Head of caudate nucleus (tissue), 42 donors: ENCODE data around the gene EPB41L4A.
A peak's percentile ranks its signal among the peaks of the same experiment; 100 is the strongest.
"Not testable (repeated sequence)": the region's sequence is repeated elsewhere in the genome, so short reads cannot be mapped to it uniquely, and the experiment has no call there.

Experiments
- DNase-seq, 42 donors: peaks; one replicate each; pipeline versions ENCODE4 v3.0.0 to v3.0.0-alpha.2; 2020 to 2021; ENCODE audit warnings: mixed read lengths in 7 of 42
- intact Hi-C: fragments of 100-400 bp; cut with DNase I; formaldehyde crosslinking; loops from one replicate; pipeline ENCODE4 v1.15.0; 2022

EPB41L4A gene

DNA sequence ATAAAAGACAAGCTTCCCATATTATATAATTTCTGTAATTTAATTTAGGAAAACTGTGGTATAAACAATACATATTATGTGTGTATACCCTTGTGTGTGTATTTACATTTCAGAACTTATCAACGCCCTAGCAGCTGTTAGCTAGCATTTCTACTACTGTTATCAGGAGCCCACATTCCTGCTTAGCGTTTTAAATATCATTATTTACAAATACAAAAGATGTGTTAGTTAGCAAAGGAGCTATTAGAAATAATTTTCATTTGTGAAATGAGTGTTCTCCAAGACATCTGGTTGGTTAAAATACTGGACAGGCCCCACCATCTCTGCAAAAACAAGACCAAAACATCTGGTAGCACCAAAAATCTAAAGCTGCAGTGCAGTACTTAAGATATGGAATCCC, 48.0 kb downstream of the EPB41L4A start:
- no peak for DNase-seq
- intact Hi-C loops, result no loop called here

DNA sequence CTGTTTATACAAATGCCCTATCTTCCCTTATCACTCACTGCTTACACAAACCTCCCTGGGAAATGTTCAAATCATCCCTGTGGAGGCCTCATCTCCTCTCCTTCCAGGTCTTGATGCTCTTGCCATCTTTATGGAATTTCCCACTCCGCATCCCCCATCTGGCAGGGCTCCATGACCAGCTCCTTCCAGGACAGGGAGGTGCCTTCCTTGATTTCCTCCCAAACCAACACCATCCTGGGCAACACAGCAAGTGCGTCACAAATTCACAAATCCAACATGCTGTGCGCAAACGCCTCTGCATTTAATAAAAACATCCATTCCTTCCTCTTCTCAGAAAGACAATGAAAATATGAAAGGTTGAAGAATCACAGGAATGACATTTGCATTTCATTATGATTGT, 51.7 kb downstream of the EPB41L4A start:
- no peak for DNase-seq
- intact Hi-C loops, result no loop called here

DNA sequence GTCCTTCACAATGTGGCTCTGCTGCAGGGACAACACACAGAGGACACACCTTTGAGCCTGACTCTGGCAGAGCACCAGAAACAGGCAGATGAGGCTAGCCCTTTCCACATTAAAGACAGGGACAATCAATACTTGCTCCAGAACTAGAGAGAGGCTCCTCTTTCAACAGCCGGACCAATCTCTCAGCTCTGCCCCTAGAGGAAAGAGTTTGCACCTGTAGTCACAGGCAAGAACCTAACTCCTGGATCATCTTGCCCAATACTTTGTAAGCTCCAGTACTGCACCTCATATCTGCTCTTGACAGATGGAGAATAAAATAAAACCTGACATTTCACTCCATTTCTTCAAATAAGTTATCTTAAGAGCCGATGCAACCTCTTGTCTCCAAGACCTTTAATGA, 52.1 kb downstream of the EPB41L4A start:
- intact Hi-C loops, result no loop called here

DNA sequence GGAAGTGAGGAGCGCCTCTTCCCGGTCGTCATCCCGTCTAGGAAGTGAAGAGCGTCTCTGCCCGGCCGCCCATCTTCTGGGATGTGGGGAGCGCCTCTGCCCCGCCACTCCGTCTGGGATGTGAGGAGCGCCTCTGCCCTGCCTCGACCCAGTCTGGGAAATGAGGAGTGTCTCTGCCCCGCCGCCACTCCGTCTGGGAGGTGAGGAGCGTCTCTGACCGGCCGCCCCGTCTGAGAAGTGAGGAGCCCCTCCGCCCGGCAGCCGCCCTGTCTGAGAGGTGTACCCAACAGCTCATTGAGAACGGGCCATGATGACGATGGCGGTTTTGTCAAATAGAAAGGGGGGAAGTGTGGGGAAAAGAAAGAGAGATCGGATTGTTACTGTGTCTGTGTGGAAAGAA, 58.3 kb downstream of the EPB41L4A start:
- DNase-seq, intact Hi-C loops: not testable (repeated sequence)

More for the DNA sequence above, 52.1 kb downstream of the EPB41L4A start:
- DNase-seq, result no peak

DNA sequence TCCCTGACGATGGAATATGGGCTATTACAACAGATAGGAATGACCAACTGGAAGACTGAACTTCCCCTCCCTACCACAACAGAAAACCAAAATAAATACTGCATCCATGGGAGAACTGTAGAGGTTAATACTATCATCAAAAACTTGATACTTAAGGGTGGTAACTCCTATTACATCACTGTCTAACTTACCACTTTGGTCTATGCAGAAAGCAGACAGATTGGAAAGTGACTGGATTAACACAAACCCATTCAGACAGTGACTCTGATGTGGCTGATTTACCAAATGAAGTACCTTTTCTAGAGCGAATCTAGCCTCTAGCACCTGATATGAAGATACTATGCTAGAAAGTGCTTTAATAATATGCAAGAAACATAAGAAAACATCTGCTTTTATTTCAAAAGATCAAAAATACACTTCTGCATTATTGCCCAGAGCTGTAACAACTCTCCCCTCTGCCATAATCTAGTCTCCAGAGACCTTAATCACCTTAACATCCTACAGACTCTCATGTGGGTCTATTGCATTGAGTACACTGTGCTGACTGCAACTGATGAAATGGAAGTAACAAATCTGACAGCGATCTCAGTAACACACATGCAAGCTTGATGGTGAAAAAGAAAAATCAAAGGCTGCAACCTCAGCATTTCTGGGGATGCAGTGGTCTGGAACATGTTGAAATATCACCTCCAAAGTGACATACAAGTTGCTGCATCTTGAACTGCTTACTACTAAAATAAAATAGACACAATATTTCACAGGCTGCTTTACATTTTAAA, 62.7 kb downstream of the EPB41L4A start:
- intact Hi-C loops, result no loop called here
- DNase-seq, result no peak

DNA sequence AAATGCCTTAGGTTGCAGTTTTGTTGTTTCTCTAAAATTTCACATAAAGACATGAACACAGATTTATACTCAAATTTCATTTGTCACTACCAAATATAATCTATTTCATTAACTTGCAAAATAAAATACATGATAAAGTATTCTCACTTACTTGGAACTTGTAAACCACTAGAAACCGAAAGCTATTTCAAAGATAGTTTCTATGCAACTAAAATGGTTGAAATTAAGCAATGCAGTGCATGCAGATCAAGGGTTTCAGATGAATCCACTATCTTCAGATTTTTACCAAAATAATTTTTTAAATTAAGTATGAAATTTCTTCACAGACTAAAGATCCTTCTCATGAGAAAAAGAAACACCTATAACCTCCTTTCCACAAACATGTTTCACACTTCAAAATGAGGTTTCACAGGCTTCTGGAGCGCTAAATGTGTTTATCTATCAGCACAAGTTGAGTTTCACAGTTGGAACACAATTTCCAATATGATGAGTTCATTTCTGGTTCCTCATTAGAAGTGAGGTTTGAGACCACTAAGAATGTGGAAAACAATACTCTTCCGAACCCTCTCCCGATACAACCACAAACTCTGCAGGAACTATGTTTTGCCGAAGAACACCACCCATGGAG, 63.9 kb downstream of the EPB41L4A start:
- no peak for DNase-seq
- intact Hi-C loops, result no loop called here

DNA sequence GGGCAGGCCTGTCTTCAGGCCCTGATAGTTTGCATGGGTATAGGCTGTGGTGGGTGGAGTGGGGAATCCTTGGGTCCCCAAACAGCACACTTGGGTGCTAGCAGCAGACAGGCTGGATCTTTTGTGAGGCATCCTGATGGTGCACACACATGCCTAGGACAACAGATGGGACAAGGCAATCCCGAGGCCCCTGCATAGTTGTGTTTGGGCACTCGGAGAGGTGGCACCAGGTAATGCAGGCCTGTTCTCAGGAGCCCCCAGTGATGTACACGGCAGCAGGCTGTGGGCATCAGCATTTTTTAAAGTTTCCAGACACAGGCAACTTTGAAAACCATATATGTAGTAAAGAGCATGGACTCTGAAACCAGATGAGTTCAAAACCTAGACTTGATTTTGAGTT, 65.4 kb downstream of the EPB41L4A start:
- no peak for DNase-seq
- intact Hi-C loops, result no loop called here

DNA sequence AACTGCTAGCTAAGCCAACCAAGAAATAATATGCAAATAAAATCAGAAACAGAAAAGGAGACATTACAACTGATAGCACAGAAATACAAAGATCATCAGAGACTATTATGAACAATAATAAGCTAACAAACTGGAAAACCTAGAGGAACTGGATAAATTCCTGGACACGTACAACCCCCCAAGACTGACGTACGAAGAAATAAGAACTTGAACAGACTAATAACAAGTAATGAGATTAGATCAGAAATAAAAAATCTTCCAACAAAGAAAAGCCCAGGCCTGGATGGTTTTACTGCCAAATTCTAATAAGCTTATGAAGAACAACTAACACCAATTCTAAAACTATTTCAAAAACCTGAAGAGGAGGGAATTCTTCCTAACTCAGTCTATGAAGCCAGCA, 67.9 kb downstream of the EPB41L4A start:
- no peak for DNase-seq
- intact Hi-C loops, result no loop called here

DNA sequence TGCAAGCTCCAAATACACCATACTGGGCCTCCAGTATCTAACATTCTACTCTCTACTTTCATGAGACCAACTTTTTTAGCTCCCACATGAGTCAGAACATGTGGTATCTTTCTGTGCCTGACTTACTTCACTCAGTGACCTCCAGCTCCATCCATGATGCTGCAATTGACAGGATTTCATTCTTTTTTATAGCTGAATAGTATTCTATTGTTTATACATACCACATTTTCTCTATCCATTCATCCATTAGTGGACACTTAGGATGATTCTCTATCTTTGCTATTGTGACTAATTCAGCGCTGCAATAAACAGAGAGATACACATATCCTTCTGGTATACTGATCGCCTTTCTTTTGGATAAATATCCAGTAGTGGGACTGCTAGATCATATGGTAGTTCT, 68.5 kb downstream of the EPB41L4A start:
- intact Hi-C loops, result no loop called here
- no peak for DNase-seq

DNA sequence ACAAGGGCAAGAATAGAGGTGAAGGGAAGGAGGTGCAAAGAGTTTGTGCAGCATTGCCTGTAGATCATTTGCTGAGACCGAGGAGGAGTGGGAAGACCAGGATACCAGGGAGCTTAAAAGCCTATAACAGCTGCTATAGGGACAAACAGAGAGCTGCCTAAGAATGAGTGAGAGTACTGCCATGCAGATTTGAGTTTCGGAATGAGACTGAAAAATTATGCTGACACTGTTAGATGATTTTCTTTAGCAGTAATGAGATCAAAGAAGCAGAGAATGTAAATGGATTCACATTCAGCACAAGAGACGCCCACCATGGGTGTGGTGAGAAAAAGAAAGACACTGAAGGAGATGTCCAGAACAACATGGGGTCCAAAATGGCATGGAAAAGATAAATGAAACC, 69.7 kb downstream of the EPB41L4A start:
- no peak for DNase-seq
- intact Hi-C loops, result no loop called here

DNA sequence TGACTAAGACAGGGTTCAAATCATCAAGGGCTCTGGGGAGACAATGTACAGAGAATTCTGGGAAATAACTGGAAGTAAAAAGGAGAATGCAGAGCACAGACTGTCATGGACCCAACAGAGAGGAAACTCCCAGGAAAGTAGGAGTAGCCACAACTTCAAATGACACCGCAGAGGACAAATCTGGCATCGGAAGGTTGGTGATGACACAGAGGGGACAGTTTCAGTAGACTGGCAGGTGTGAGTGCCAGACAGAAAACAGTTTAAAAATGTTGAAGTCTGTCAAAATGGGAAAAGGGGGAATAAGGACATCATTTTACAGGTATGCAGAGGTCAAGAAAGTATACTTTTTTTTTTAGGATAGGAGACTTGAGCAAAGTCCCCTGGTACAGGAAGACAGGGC, 70.2 kb downstream of the EPB41L4A start:
- intact Hi-C loops, result no loop called here
- no peak for DNase-seq

DNA sequence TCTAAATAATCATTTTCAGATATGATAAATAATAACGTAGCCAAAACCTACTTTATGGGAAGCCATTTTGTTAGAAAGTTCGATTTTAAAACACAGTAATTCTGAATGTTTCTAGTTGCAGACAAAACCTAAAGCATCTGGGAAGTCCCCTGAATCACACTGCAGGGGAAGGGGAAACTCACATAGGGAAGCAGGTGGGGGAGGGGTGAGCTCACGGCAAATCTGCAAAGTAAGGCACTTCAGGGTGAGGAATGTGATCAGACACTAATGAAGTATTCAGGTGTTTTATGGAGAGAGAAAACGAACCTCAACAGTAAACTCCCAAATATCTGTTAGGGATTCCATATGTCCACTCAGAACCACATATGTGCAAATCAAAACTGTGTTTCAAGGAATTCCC, 70.7 kb downstream of the EPB41L4A start:
- intact Hi-C loops, result no loop called here
- no peak for DNase-seq

DNA sequence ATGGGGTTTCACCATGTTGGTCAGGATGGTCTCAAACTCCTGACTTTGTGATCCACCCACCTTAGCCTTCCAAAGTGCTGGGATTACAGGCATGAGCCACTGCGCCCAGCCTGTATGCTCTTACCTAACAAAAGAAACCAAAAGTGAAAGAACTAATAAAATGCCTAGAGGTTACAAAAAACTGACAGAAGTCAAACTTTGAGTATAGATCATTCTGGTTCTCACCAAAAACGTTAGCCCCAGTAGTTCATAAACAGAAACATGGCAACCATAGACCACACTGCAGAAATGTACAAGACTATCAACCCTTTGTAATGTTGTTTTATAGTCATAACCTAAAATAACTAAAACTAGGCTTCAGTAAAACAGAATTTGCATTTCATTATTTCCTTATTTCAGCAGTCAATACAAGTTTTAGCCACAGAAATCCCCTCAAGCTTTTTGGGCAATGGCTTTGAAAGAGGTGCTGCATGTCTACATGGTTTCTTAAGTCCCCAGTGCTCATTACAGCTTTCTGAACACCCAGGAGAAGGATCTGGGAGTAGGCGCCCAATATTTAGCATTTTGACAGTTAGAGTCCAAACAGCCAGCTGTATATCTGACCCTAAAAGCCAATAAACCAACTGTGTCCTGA, 72.5 kb downstream of the EPB41L4A start:
- intact Hi-C loops, result no loop called here
- DNase-seq, result no peak

DNA sequence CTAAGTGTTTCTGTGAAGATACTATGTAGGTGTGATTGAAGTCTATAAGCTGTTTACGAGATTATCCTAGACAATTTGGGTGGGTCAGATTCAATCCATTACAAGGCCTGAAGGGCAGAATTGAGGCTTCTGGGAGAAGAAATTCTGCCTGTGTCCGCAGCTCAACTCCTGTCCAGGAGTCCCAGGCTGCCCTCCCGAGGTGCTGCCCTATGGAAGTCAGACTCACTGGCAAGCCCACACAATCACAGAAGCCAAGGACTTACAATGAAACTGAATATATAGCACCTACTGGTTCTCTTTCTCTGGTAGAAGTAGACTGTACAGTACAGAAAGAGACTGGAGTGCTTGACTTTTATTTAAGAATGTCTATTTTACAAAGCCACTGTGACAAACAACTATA, 74.5 kb downstream of the EPB41L4A start:
- intact Hi-C loops, result no loop called here
- no peak for DNase-seq

DNA sequence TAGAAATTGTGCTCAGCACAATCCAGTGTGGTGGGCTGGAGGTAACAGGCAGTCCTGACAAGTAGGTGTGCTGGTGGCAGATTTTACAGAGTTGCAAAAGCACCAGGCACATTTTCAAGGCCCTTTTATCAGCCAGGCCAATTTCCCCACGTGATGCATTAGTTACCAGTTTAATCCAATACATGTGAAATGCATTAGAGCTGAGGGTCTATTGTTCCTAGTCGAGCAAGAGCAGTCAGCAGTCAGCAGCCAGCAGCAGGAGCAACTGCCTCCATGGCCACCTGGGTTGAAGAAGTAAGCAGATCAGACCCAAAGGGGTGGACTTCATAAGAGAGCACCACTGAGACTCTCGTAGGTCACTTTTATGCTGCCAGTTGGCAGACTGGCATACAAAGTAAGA, 76.7 kb downstream of the EPB41L4A start:
- intact Hi-C loops, result no loop called here

DNA sequence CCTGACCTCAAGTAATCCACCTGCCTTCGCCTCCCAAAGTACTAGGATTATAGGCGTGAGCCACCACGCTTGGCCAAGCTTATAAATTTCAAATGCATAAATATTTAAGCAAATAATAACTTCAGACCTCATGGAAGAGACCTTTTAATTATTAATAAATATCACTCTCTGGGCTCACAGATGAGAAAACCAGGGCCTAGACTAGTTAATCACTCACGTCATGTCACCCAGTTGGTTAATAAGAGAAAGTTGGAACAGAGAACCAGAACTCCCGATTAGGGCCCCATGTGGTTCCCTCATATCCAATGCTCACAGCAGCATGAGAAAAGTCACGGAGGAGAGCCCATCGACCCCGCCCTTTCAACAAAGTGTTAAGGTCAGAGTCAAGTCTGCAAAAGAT, 79.3 kb downstream of the EPB41L4A start:
- intact Hi-C loops, result no loop called here

More for the DNA sequence above, 76.7 kb downstream of the EPB41L4A start:
- no peak for DNase-seq

DNA sequence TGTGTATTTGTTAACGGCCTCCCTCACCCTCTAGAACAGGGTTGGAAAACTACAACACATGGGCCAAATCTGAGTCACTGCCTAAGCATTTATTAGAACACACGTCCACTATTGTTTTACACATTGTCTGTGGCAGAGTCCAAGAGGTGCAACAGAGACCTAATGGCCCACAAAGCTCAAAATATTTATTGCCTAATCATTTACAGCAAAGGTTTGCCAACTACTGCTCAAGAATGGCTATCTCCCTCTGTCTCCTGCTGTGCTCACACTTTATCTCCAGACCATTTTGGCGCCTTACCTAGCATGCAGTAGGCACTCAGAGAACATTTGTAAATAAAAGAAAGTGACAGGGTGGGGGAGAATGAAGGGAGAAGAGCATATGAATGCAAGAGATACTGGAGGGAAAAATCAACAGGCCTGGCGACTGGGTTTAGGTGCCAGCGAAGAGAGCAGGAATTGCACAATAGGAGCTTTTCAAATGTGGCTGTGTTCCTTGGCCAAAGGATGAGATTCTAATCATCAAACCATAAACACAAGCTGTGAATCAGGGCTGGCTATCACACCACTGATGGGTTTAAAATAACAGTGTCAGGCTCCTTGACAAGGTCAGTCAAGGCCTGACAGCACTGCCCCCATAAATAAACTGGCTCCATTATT, 80.3 kb downstream of the EPB41L4A start:
- intact Hi-C loops, result no loop called here
- DNase-seq, result peak in 2 of 42 donors; percentile 16 to 18

More for the DNA sequence above, 79.3 kb downstream of the EPB41L4A start:
- no peak for DNase-seq

DNA sequence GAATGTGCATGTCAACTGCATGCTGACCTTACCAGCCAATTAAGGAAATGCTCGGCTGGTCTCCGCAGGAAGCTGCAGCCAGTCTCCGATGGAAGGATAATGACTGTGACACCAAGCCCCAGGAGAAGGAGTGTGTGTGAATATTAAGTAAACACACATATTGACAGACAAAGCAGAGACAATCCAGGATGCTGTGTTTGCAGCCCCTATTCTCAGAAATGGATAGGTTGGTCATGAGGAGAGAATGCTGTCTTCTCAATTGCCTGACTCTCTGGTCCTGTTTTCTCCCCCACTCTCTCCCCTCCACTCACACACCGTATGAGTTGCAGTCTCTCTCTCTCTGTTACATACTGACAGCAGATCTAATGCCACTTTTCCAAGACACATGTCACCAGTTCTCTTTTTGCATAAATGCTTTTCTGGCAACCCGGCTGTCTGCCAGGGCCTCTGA, 85.7 kb downstream of the EPB41L4A start:
- intact Hi-C loops, result no loop called here

DNA sequence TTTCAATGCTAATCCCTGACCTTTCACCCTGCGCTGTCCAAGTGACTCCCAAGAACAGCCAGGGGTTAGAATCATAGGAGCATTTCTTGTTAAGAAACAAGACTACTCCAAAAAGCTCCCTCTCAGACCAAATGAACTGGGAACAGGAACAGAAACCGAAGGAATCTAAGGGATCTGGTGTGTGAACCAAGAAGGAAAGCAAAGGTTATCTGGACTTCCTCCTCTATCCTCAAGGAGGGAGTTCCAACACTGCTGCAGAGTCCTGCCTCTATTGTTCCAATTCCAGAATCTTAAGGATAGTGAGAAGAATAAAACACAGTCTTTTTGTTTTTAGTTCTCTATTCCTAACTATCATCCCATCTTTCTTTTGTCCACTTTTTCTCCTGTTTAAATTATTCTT, 87.2 kb downstream of the EPB41L4A start:
- intact Hi-C loops, result no loop called here
- no peak for DNase-seq

More for the DNA sequence above, 85.7 kb downstream of the EPB41L4A start:
- DNase-seq, result no peak
